Fibroblast of pulmonary artery (primary cell): ENCODE results near the gene OSBPL5.

ENCODE experiments used
- DNase-seq: peaks from one replicate; pipeline ENCODE4 v3.0.0-alpha.2; 2010; ENCODE audit warnings: low read depth
- H3K4me3 ChIP-seq: replicated peaks from 2 replicates; pipeline ENCODE4 v1.5.1; 2011; ENCODE audit warnings: low read depth, mild to moderate bottlenecking, control low read depth, low read length, moderate library complexity
- CTCF ChIP-seq: IDR thresholded peaks from 2 replicates; pipeline ENCODE4 v1.5.1; 2011; ENCODE audit warnings: mild to moderate bottlenecking, control low read depth, low read length, inconsistent platforms; ENCODE audit errors: missing control alignments

OSBPL5 gene

DNA sequence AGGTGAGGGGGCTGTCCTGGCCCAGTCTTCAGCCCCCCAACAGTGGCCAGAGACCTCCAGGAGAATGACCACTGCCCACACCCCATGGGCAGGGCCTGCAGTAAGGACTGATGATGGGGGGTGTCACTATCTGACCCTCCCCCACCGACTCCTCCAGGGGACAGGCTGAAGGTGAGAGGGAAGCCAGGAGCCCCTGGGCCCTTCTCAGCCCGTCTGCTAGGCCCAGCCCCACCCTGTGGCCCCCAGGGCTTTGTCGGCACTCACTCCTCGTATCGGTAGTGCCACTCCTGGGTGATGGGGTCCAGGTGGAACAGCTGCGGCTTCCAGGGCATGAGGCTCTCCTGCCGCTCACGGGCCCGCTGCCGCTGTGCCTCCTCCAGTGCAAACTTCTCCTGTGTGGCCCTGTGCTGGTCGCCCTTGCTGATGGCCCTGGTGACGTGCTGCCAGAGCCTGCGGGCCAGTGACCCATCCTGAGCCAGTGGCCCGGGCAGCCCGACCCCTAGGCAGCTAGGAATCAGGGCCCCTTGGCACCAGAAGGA lies 72.4 kb downstream of the OSBPL5 start:
- no peak for DNase-seq
- no peak for TF ChIP-seq CTCF
- no peak overlapping the region for H3K4me3 ChIP-seq

- H3K4me3 ChIP-seq, result no peak overlapping the region
- DNase-seq, result peak; percentile 62
- TF ChIP-seq CTCF, result peak; percentile 93
Observed at GRCh38 chr11:3091846-3092602, 73.1 kb downstream of the OSBPL5 start.

DNA sequence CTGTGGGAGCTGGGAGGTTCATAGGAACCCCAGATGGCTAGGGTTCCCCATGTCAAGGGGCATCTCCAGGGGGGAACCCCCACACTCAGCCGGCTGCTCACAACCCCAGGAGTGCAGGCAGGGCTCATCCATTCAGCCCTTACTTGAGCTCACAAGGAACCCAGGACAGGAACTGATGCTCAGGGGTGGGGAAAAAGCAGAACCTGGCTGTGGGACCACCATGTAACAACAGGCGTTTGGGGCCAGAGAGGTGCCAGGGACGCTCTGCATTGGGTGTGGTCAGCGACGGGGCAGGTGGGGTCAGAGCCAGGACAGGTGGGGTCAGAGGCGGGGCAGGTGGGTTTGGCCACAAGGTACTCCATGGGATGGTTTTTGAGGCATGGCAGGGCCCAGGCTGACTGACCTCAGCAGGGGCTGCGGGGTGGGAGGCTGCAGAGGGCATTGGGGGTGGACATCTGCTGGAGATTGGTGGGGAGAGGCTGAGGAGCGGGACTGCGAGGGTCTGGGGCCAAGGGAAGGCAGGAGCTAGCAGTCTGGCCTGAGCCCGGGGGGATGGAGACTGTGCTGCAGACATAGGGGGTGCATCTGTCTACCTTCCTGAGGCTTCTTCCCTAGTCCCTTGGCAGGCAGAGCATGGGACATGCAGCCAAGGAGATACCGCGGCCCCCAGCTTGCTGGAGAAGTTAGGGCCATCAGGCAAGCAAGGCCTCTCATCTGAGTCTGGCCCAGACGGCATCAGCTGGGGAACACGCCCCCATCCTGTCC lies 73.8 kb downstream of the OSBPL5 start:
- DNase-seq, result no peak
- TF ChIP-seq CTCF, result no peak
- H3K4me3 ChIP-seq, result no peak overlapping the region

DNA sequence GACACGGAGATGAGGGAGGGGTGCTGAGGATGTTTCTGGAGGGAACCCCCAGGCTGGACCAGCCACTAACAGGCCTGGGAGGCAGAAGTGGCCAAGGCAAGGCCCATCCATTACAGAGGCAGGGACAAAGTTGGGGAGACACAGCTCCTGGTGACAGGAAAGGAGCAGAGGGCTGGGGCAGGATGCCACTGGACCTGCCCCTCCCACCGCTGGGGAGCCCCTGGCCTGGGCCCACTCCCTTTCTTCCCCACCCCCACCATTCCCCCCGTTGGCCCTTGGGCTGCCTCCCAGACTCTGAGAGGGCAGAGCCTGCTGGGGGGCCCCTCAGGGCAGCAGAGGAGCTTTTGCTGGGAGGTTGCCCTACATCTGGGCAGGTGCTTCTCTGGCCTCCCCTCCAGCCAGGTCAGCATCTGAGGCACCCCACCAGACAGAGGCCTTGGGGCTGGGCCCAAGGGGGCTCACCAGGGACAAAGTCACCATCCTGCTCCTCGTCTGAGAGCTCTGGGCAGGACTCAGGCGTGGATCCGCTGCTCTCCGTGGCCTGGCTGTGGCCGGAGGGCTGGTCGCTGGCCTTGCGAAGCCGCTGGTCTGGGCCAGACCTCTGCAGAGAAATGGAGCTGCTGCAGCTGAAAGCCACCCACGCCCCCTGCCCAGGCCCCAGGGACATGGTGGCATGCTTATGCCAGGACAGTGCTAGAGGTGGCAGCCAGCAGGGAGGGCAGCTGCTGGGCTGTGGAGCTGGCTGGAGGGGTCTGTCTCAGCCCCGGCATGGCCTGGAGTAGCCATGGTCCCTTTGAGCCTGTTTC lies 74.8 kb downstream of the OSBPL5 start:
- DNase-seq, result no peak
- TF ChIP-seq CTCF, result no peak
- H3K4me3 ChIP-seq, result no peak overlapping the region

- H3K4me3 ChIP-seq, result no peak overlapping the region
- DNase-seq, result no peak
- TF ChIP-seq CTCF, result no peak
Observed at GRCh38 chr11:3089236-3090061, 75.7 kb downstream of the OSBPL5 start.

GRCh38 chr11:3088806-3089205 lies 76.3 kb downstream of the OSBPL5 start:
- DNase-seq, result no peak
- TF ChIP-seq CTCF, result no peak
- no peak overlapping the region for H3K4me3 ChIP-seq
